ENCODE measurements around the gene LPIN3. TPM values are rescaled to one million over a fixed set of nuclear protein-coding genes. Genes with fewer than 3 reads are reported as not detected.

The LPIN3 gene
- total and polyA plus RNA-seq, 2 of the 8 experiments (the other 6 are each of a cell fraction or from before 2014, with no cell fraction given) = 3.7 to 3.9 TPM

- 0 out of 2 replicates have a peak, but pooled peaks have one; percentile 35 for TF ChIP-seq KDM1A (IDR thresholded peaks at IDR 0.05; ENCODE audit: borderline replicate concordance, low read length)
- no peak for TF ChIP-seq TAF7 (optimal IDR thresholded peaks at IDR 0.05; ENCODE audit: borderline replicate concordance, low read depth, low read length)
- no peaks in the 10 kb centered on the region for H3K27me3 ChIP-seq (replicated peaks in 1 of 4; ENCODE audit: control insufficient read depth in 3 of 4, extremely low read depth in 1 of 4, insufficient read depth in 3 of 4, low read length in 3 of 4)
- no peak overlapping the region for H4K5ac ChIP-seq (ENCODE audit: insufficient read length, low read depth, low read length)
- no peaks in the 10 kb centered on the region; a peak in 1 of 7 replicates for H3K4me1 ChIP-seq (replicated peaks in 1 of 4; ENCODE audit: control insufficient read depth in 3 of 4, insufficient read depth in 4 of 4, low read length in 3 of 4)
- H3K4me2 ChIP-seq (ENCODE audit: insufficient read depth in 1 of 2, low read depth in 2 of 2, low read length in 2 of 2) = no peak overlapping the region
- CTCF ChIA-PET (ENCODE audit: partially characterized antibody) = interaction anchor here (1.0 to 3.5 kb wide), 4 partner anchors 8 to 214 kb away, joined by 3 to 23 read pairs (median 4); partner anchors contain the start of gene LPIN3
- H3K23ac ChIP-seq (ENCODE audit: insufficient read length) = no peak overlapping the region
- H2BK5ac ChIP-seq (ENCODE audit: low read depth, low read length) = no peak overlapping the region
- no peak overlapping the region for H3K4me3 ChIP-seq (ENCODE audit: extremely low read depth in 1 of 4, insufficient read depth in 2 of 4, low read depth in 3 of 4, low read length in 4 of 4)
- H4K20me1 ChIP-seq (replicated peaks in 1 of 2; ENCODE audit: control insufficient read depth in 1 of 2, insufficient read depth in 2 of 2, low read length in 2 of 2) = peaks cover 0 to 1% of the 10 kb centered on the region in 2 experiments
- FAIRE-seq (no peak), DNase-seq (ENCODE audit: low read depth in 1 of 2, low spot score in 2 of 2) (no peak)
- H3K79me1 ChIP-seq (ENCODE audit: low read depth, low read length) = no peaks in the 10 kb centered on the region
- H4K91ac ChIP-seq (replicated peaks; ENCODE audit: insufficient read length, low read length) = no peak overlapping the region
- H2AK5ac ChIP-seq (ENCODE audit: low read depth, low read length) = no peak overlapping the region
- H2BK15ac ChIP-seq (ENCODE audit: low read length) = no peak overlapping the region
- H3K36me3 ChIP-seq (ENCODE audit: control insufficient read depth in 2 of 4, insufficient read depth in 4 of 4, low read length in 3 of 4) = no peaks in the 10 kb centered on the region
- H2BK120ac ChIP-seq (replicated peaks; ENCODE audit: low read depth, low read length) = no peak overlapping the region
- no peak overlapping the region for H3K4ac ChIP-seq (replicated peaks; ENCODE audit: insufficient read length, low read depth, low read length)
- H3K9me3 ChIP-seq (ENCODE audit: insufficient read depth in 2 of 2, low read depth in 1 of 2, low read length in 1 of 2) = no peaks in the 10 kb centered on the region
- no peaks in the 10 kb centered on the region for H3K79me2 ChIP-seq (ENCODE audit: control insufficient read depth in 1 of 2, insufficient read depth in 2 of 2, low read length in 2 of 2)
- POLR2A ChIA-PET (ENCODE audit: partially characterized antibody) = no interaction called here
- H3K9ac ChIP-seq (replicated peaks in 1 of 4; ENCODE audit: extremely low read depth in 1 of 4, low read depth in 3 of 4, low read length in 3 of 4) = no peak overlapping the region
- H2AFZ ChIP-seq (ENCODE audit: low read length) = no peak overlapping the region
- no peak overlapping the region for H3K14ac ChIP-seq (ENCODE audit: insufficient read length)
- H3K56ac ChIP-seq (replicated peaks; ENCODE audit: insufficient read length, low read depth, low read length) = no peak overlapping the region
- no peaks in the 10 kb centered on the region; the same call in 1 of the 2 replicates for H3K23me2 ChIP-seq (ENCODE audit: low read depth, low read length)
- no peak overlapping the region for H3K18ac ChIP-seq (ENCODE audit: extremely low read depth, low read length)
- H2BK12ac ChIP-seq (ENCODE audit: low read depth, low read length) = no peak overlapping the region
- WGBS, 2 experiments (ENCODE audit: extremely low coverage in 1 of 2, insufficient coverage in 1 of 2, insufficient read length in 1 of 2, insufficient replicate concordance in 2 of 2, low coverage in 1 of 2, low lambda C conversion rate in 2 of 2, missing lambda C conversion rate in 1 of 2) = 92% methylated on average over 12 of the region's 13 CpGs; no CpG with 5 or more reads in 1 of the 2 experiments
- no peak overlapping the region for H3K27ac ChIP-seq (ENCODE audit: low read depth, low read length)
- H2BK20ac ChIP-seq (ENCODE audit: low read length) = no peak overlapping the region
- H4K8ac ChIP-seq (ENCODE audit: extremely low read depth, insufficient read depth, low read length) = no peak overlapping the region
These were observed 8.0 kb downstream of the LPIN3 start for GRCh38 chr20:41348430-41349172.

Measured in H1 (cell line).